GM21360 (cell line): ENCODE data around the gene SLC45A3.
"Not testable (repeated sequence)": the region's sequence is repeated elsewhere in the genome, so short reads cannot be mapped to it uniquely, and the experiment has no call there.

Experiments used
- ATAC-seq: cut with Tn5 transposase; IDR thresholded peaks from one replicate; pipeline ENCODE4 v1.9.1; 2021; ENCODE audit warnings: mild to moderate bottlenecking, moderate library complexity; ENCODE audit not compliant: unreplicated experiment

SLC45A3 gene

DNA sequence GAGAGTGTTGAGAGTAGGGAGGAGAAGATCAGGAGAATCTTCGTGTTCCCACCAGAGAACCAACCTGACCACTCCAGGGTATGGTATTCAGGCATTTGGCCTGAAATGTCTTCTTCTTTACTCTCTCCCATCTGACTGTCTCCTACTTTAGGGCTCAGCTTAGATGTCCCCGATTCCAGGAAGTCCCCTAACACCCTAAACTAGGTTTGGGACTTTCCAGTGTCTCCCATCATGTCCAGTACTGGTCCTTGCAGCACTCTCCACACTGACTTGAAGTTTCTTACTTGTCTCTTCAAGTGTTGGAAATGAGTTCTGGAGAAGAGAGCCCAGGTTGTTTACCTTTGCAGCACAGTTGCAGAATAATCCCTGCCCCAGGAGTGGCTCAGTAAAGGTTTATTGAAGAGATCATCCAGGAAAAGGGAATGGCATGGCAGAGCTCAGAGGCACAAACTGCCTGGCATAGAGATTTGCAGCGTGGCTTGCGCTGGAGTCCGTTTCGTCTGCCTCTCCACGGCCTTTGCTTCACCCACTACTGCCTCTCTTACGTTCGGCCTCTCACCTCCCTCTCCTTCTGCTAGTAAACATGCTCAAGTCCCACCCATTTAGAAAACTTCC is 42.3 kb downstream of the SLC45A3 start:
- ATAC-seq = no peak

DNA sequence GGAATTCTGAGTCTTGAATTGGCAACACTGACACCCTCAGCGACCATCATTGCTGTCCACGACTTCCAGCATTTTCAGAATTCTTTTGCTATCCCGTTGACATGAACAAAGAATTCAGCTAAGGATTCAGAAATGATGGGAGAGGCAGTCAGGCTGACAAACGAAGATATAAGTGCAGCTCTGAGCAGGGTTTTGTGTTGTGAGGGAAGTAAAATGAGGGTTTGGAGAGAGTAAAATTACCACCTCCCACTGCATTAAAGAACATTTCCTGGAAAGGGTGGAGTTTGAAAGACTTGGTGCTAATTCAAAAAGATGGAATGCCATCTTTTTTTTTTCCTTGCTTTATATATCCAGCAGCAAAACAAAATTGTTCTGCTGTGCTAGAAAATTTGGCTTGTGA is 43.6 kb downstream of the SLC45A3 start:
- ATAC-seq = no peak

DNA sequence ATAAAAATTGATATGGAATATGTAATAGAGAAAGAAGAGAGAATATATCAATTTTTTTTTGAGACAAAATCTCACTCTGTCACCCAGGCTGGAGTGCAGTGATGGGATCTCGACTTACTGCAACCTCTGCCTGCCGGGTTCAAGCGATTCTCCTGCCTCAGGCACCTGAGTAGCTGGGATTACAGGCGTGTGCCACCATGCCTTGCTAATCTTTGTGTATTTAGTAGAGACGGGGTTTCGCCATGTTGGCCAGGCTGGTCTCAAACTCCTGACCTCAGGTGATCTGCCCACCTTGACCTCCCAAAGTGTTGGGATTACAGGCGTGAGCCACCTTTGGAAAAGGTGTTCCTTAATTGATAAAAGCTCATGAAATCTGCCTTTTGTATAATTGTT is 44.2 kb downstream of the SLC45A3 start:
- ATAC-seq = not testable (repeated sequence)

- ATAC-seq = no peak
Measured at GRCh38 chr1:205633421-205633976, 46.8 kb downstream of the SLC45A3 start.

GRCh38 chr1:205632669-205633169 is 47.6 kb downstream of the SLC45A3 start:
- no peak for ATAC-seq

DNA sequence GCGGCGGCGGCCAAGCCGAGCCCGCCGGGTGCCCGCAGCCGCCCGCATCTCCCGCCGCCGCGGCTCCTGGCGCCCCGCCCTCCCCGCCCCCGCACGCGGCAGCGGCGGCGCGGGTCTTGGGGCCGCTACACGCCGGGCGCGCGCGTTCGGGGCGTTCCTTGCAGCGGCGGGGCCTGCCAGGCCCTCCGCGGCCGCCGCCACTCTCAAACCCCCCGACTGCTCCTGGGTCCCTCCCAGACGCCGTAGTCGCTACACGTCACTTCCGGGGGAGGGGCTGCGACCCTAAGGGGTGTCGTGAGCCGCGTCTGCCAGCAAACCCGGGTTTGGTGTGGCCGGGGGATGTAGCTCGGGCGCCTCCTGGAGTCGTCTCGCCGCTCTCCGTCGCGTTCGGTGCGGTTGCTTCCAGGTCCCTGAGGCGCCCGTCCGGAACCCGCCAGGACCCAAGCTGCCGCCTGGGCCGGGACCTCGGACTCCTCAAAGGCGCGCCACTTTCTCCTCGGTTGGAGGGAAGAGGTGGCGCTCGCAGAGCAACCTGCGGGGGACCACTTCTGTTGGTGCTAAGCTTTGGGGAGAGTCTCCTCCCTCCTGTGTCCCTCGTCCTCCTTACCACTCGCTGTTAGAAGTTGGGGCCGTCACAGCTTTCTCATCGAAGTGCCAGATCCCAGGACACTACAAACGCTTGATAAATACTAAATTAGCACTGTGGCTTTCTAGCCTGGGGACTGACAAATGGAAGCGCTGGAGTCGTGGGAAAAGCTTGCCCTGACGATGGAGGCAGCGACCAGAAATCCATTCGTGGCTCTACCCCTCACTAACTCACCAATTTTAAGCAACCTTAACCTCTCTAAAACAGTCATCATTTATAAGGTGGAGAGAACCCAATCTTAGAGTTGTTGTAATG is 48.3 kb downstream of the SLC45A3 start, which contains the start of gene ELK4:
Gene ELK4, minus strand, starts transcription at position 244 of the 901 bp plus-strand sequence. CDS start 8,129 bp downstream, outside the sequence.
- peak; percentile 78 for ATAC-seq

- ATAC-seq = peak; percentile 53
Measured at GRCh38 chr1:205631010-205631767, 49.1 kb downstream of the SLC45A3 start.

DNA sequence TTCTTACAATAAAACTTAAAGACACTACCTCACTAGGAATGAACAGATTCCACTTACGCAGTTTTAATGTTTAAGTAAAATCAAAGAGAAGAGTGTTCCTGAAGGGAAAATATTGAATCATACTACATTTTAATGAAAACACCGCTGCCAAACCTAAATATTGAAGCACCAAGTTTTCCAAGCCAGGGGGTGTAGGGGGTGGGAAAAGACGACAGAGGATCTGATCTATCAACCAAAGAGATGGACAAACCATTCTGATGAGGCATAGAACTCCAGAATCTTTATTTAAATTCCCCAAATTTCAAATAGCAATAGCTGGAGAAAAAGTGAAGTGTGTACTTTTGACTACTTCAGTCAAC is 49.7 kb downstream of the SLC45A3 start:
- ATAC-seq = no peak

- no peak for ATAC-seq
Measured at GRCh38 chr1:205630241-205630640, 50.1 kb downstream of the SLC45A3 start.

DNA sequence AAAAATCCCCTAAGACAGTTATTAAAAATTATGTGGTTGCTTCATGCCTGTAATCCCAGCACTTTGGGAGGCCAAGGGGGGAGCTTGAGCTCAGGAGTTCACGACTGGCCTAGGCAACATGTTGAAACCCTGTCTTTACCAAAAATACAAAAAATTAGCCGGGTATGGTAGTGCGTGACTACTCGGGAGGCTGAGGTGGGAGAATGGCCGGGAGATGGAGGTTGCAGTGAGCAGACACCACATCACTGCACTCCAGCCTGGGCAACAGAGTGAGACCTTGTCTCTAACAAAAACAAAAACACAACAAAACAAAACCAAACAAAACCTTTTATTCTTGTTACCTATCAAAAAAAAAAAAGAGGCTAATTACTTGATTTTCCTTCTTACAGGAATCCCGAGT is 50.6 kb downstream of the SLC45A3 start:
- ATAC-seq = no peak

- no peak for ATAC-seq
Measured at GRCh38 chr1:205627956-205628355, 52.4 kb downstream of the SLC45A3 start.

DNA sequence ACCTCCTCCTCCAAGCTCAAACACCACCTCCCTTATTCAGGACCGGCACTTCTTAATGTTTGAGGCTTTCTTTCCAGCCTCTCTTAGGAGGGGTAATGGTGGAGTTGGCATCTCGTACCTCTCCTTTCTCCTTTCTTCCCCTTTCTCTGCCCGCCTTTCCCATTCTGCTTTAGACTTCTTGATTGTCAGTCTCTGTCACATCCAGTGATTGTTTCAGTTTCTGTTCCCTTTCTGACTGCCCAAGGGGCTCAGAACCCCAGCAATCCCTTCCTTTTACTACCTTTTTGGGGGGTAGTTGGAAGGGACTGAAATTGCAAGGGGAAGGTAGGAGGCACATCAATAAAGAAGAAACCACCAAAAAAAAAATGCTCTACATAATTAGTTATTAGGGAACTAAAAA is 54.1 kb downstream of the SLC45A3 start:
- no peak for ATAC-seq

GRCh38 chr1:205623646-205624045 is 56.7 kb downstream of the SLC45A3 start:
- ATAC-seq = no peak

- ATAC-seq = no peak
Measured at GRCh38 chr1:205620269-205620668, 60.0 kb downstream of the SLC45A3 start.

DNA sequence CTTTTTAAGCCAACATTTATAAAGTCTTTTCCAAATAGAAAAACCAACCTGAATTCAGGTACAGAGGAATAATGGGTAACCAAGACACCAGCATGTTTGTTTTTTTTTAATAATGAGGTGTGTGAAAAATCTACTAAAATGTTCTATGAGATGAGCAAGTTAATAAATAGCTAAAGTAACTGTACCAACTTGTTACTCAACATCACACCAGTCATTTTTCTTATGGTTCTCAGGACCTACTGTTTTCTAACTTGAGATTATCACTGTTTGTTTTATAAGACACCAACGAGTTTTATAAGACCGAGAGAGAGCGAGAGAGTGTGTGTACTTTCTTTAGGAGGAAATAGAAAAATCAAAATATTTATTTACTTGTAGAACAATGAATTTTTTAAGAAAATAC is 60.9 kb downstream of the SLC45A3 start:
- ATAC-seq = no peak

DNA sequence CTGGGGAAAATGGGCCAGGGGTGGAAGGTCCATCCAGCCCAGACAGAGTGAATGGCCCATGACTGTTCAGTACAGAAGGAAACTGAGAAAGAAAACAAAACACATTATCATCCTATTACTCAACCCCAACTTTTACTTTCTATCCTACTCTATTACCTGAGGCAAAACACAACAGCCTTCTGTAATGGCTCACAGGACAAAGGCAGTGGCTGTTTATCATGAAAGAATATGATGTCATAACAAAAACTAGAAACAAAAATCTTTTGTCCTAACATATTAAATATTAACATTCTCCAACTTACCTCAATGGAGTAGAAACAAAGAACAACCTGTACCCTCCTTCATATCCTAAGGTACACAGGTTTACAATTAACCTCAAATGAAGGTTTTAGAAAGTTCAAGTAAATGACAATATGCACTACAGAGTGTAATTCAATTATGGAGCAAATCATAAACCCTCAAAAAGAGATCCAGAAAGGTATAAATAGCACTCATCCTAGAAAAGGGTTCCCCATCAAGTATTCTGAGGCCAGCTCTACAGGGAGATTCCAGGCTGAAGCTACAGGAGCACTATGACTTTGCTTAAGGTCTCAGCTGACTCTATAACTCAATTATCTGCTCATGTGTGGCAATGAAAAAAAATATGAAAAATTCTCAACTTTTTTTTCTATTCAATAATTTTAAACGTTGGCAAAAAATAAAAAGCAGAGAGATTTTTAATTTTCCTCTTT is 63.6 kb downstream of the SLC45A3 start:
- no peak for ATAC-seq

DNA sequence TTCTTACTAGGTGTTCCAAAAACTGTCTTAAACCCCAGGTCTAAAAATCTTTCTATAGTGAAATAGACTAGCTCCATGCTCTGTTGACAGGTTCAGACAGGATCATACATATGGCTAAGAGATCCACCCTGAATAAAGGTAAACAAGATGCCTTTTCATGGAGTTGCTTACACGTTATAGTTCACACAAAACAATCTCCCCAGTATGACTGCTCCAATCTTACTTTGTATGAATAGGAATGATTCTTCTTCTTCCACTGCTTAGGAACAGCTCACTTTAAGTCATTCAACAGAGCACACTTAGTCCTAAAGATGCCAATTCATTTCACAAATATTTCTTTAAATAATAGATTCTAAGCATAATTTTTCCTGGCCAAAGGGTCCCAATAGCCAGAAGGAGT is 64.5 kb downstream of the SLC45A3 start:
- ATAC-seq = no peak

DNA sequence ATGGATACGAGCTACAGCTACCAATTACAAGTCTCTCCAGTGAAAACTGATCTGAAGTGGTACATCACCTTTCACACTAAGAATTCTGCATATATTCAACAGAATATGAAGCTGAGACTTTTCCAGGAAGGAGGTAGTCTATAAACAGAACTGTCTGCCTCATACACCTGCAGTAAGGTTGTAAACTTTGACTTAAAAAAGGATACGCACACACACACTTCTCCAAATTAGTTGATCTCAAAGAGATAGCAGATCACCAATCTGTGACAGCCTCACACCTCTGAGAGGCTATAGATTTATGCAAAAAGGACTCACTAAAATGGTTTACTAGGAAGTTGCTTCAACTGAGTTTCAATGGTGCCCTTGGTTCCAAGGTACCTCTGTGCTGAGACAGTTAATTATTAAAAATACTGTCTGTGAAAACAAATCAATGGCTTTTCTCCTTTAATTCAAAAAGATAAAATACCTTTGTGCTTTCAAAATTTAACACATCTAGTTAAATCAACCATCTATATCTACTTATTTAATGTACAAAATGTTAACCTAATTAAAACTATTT is 66.4 kb downstream of the SLC45A3 start:
- no peak for ATAC-seq

DNA sequence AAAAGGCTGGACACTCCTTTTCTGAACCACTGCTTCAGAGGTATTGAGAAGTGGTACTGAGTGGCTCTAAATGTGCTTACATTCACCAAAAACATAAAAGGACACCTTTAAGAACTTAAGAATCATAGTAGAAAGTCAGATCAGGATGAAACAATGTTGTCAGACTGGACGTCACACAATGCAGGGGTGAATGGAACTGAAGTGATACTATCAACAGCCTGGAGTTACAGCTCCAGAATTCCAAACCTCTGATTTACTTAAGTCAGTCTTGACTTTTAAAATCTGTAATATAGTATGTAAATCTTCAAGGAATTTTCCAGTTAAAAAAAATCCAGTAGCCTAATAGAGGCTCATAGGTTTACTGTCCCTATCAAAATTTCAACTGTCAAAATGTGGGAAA is 67.8 kb downstream of the SLC45A3 start:
- no peak for ATAC-seq

- ATAC-seq = no peak
Measured at GRCh38 chr1:205612104-205612503, 68.2 kb downstream of the SLC45A3 start.
